Measurements from ENCODE around the gene RBBP8NL. TPM values are rescaled to one million over a fixed set of nuclear protein-coding genes. Genes with fewer than 3 reads are reported as not detected.

The RBBP8NL gene
- total RNA-seq, 4 donors from 2014 or later = 1.1 to 6.0 (median 4.6) TPM

- 92 to 93% methylated on average over 3 to 6 of the region's 9 CpGs for WGBS, 2 donors
- intact Hi-C loops (cut with DNase I) = no loop called here
- no peaks in the 10 kb centered on the region for H3K27me3 ChIP-seq
These were observed 7.6 kb downstream of the RBBP8NL start for GRCh38 chr20:62419759-62420158.

DNA sequence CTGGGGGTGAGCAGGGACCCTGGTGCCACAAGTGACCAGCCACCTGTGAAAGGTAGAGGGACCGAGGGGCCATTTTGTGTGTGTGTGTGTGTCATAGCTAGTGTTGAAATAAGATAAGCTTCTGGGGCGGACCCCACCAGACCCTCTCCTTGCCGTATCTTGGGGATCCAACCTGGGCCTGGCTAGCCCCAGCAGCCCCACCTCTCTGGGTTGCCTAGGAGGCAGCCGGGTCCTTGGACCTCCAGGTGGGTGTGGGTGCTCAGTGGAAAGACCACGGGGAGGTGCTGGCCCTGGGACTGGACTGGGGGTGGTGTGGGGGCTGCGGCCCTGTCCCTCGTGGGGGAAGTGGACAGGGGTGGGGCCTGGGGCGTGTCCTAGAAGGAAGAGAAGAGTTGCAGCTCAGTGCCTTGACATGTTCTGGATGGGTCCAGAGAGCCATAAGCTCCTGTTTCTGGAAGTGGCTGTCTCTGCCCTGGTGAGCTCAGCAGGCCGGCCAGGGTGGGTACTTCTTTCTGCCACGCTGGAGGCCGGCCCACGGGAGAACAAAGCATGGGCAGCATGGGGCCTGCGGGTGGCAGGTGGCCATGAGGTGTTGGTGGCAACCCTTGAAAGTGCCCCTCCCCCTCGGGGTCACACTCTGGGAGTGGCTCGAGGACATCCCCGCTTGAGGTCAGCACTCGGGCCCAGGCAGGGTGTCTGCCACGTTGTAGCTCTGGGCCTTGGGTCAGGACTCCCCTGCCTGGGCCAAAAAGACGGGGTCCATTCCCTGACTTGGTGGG lies 8.4 kb downstream of the RBBP8NL start:
- WGBS, 2 donors = 83 to 90% methylated on average over 7 to 15 of the region's 19 CpGs
- no peaks in the 10 kb centered on the region for H3K9me3 ChIP-seq
- H3K27ac ChIP-seq = no peak overlapping the region
- H3K36me3 ChIP-seq = no peaks in the 10 kb centered on the region
- no peak overlapping the region for H3K4me3 ChIP-seq (replicated peaks in 1 of 3)
- no peak for DNase-seq
- H3K27me3 ChIP-seq = no peaks in the 10 kb centered on the region
- TF ChIP-seq CTCF (IDR thresholded peaks at IDR 0.05) (no peak), POLR2A (IDR thresholded peaks at IDR 0.05) (no peak)
- peaks cover 0 to 4% of the 10 kb centered on the region in 2 donors for H3K4me1 ChIP-seq
- intact Hi-C loops (cut with DNase I) = no loop called here

More at GRCh38 chr20:62419759-62420158, 7.6 kb downstream of the RBBP8NL start:
- DNase-seq = no peak
- no peak overlapping the region for H3K4me3 ChIP-seq (replicated peaks in 1 of 3)
- H3K4me1 ChIP-seq = peaks cover 8 to 13% of the 10 kb centered on the region in 2 donors
- no peaks in the 10 kb centered on the region for H3K36me3 ChIP-seq
- H3K9me3 ChIP-seq = no peaks in the 10 kb centered on the region
- TF ChIP-seq CTCF (IDR thresholded peaks at IDR 0.05) (no peak), POLR2A (IDR thresholded peaks at IDR 0.05) (no peak)
- no peak overlapping the region for H3K27ac ChIP-seq

GRCh38 chr20:62417981-62418708 lies 9.2 kb downstream of the RBBP8NL start:
- 88% methylated on average over 18 to 19 of the region's 25 CpGs for WGBS, 2 donors
- no peaks in the 10 kb centered on the region for H3K27me3 ChIP-seq
- no peak for TF ChIP-seq POLR2A (IDR thresholded peaks at IDR 0.05)
- TF ChIP-seq CTCF (IDR thresholded peaks at IDR 0.05) = no peak
- H3K4me3 ChIP-seq (replicated peaks in 1 of 3) = no peak overlapping the region
- DNase-seq = no peak
- H3K4me1 ChIP-seq = no peaks in the 10 kb centered on the region
- intact Hi-C loops (cut with DNase I) = no loop called here
- H3K9me3 ChIP-seq = no peaks in the 10 kb centered on the region
- no peak overlapping the region for H3K27ac ChIP-seq
- H3K36me3 ChIP-seq = no peaks in the 10 kb centered on the region

- intact Hi-C loops (cut with DNase I) = no loop called here
- no peak for TF ChIP-seq POLR2A (IDR thresholded peaks at IDR 0.05)
- no peak for TF ChIP-seq CTCF (IDR thresholded peaks at IDR 0.05)
- 87 to 89% methylated on average over 28 to 35 of the region's 43 CpGs for WGBS, 2 donors
- DNase-seq = no peak
- Histone ChIP-seq H3K27ac (no peak overlapping the region), H3K4me1 (no peaks in the 10 kb centered on the region), H3K36me3 (no peaks in the 10 kb centered on the region), H3K9me3 (no peaks in the 10 kb centered on the region), H3K4me3 (replicated peaks in 1 of 3) (no peak overlapping the region), H3K27me3 (no peaks in the 10 kb centered on the region)
These were observed 10.4 kb downstream of the RBBP8NL start for GRCh38 chr20:62416651-62417637.
